ENCODE data around the gene LIPK.

LIPK gene

DNA sequence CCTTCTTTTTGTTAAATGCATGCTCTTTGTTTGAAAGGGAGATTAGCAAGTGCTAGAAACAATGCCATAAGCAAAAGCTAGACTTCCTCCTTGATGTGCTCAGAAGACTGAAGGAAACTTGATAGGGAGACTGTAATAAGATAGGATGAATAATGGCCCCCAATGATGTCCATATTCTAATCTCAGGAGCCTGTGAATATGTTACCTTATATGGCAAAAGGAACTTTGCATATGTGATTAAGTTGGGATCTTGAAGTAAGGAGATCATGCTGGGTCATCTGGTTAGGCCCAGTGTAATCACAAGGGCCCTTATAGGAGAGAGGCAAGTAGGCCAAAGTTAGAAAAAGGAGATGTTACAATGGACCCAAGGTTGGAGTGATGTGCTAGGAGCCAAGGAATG, 82.9 kb downstream of the LIPK start:
- Histone ChIP-seq H3K9ac (ENCODE audit: low read depth, low read length) (no peak overlapping the region), H3K4me3 (ENCODE audit: low read length) (no peak overlapping the region), H3K27me3 (ENCODE audit: insufficient read depth, low read length) (no peaks in the 10 kb centered on the region), H3K27ac (ENCODE audit: low read length) (no peak overlapping the region), H3K4me1 (ENCODE audit: insufficient read depth, low read length) (no peaks in the 10 kb centered on the region; the same call in 1 of the 2 replicates), H3K9me3 (ENCODE audit: insufficient read depth, low read depth, low read length) (no peaks in the 10 kb centered on the region), H3K36me3 (ENCODE audit: insufficient read depth, low read depth, low read length) (no peaks in the 10 kb centered on the region)

DNA sequence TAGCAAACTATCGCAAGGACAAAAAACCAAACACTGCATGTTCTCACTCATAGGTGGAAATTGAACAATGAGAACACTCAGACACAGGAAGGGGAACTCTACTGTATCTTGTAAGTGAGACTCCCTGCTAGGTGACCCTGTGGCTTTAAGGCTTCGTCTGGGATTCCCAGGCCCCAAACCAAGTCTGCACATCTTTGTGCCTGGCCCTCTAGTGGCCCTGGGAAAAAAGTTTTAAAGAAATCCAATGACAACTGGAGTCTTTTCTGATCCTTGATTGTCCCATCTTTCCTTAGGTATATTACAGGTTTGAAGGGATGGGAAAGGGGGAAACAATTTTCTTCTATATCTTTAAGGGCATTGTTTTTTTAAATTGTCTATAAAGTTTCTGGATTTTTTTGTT, 85.9 kb downstream of the LIPK start:
- Histone ChIP-seq H3K9me3 (ENCODE audit: insufficient read depth, low read depth, low read length) (no peaks in the 10 kb centered on the region), H3K27me3 (ENCODE audit: insufficient read depth, low read length) (no peaks in the 10 kb centered on the region), H3K4me1 (ENCODE audit: insufficient read depth, low read length) (no peaks in the 10 kb centered on the region; the same call in 1 of the 2 replicates), H3K27ac (ENCODE audit: low read length) (no peak overlapping the region), H3K9ac (ENCODE audit: low read depth, low read length) (no peak overlapping the region), H3K36me3 (ENCODE audit: insufficient read depth, low read depth, low read length) (no peaks in the 10 kb centered on the region), H3K4me3 (ENCODE audit: low read length) (no peak overlapping the region)

DNA sequence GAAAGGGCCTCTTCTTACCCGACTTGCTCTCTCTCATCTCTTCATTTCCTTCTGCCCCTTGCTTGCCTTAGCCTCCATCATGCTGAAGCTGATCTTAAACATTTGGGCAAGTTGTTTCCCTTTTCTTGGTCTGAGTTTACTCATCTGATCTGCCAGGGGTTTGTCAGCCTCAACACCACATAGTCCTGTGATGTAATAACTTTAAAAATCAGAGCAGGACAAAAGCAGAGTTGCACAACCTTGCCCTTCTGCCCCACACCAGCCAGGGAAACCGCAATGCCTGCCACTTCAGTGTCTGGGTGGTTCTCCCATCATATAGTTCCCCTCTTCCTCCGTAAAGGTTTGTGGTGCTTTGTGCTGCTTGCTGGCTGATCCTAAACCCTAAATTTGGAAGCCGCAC, 86.6 kb downstream of the LIPK start:
- H3K27me3 ChIP-seq (ENCODE audit: insufficient read depth, low read length) = no peaks in the 10 kb centered on the region

DNA sequence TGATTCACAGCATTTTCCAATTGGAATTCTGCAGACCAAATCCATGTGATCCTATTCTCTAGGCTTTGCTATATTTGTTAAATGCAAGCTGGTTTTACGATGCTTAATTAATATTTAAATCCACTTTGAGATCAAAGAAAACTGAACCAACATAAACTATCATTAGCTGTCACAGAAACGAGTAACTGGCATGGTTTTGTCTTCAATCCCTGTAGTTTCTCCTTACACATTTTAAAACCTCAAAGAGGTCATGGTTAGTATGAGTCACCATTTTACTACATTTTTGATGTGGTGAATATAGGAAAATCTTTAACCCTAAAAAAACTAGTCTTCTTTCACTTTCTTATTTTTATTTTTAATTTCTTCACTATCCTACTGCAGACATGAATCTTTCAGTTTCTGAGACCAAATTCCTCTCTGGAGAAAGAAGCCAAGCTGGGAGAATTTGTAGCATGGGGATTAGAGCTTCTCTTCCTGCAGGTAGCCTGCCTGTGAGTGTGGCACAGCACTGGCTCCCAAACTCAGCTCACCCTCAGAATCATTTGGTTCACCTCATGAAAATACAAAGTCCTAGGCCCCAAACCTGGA, 87.8 kb downstream of the LIPK start:
- no peaks in the 10 kb centered on the region for H3K27me3 ChIP-seq (ENCODE audit: insufficient read depth, low read length)
- H3K9me3 ChIP-seq (ENCODE audit: insufficient read depth, low read depth, low read length) = no peaks in the 10 kb centered on the region
- H3K4me1 ChIP-seq (ENCODE audit: insufficient read depth, low read length) = no peaks in the 10 kb centered on the region; the same call in 1 of the 2 replicates
- no peak overlapping the region for H3K4me3 ChIP-seq (ENCODE audit: low read length)
- H3K9ac ChIP-seq (ENCODE audit: low read depth, low read length) = no peak overlapping the region
- no peaks in the 10 kb centered on the region for H3K36me3 ChIP-seq (ENCODE audit: insufficient read depth, low read depth, low read length)
- H3K27ac ChIP-seq (ENCODE audit: low read length) = no peak overlapping the region

More for the DNA sequence above, 86.6 kb downstream of the LIPK start:
- no peak overlapping the region for H3K27ac ChIP-seq (ENCODE audit: low read length)
- no peaks in the 10 kb centered on the region; the same call in 1 of the 2 replicates for H3K4me1 ChIP-seq (ENCODE audit: insufficient read depth, low read length)
- no peak overlapping the region for H3K4me3 ChIP-seq (ENCODE audit: low read length)
- H3K36me3 ChIP-seq (ENCODE audit: insufficient read depth, low read depth, low read length) = no peaks in the 10 kb centered on the region
- H3K9ac ChIP-seq (ENCODE audit: low read depth, low read length) = no peak overlapping the region
- H3K9me3 ChIP-seq (ENCODE audit: insufficient read depth, low read depth, low read length) = no peaks in the 10 kb centered on the region

DNA sequence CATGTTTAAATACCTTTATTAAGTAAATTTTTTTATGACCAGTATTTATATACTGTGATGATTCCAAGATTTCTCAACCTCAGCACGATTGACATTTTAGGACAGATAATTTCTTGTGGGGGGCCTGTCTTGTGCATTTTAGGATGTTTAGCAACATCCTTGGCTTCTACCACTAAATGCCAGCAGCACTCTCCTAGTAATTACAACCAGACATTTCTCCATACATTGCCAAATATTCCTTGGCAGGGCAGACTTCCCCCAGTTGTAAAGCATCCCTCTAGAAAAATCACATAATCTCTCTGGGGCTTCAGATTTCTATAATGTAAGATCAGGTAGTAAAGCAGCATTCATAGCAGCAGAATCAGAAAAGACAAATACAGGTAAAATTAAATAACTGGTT, 88.7 kb downstream of the LIPK start:
- Histone ChIP-seq H3K27ac (ENCODE audit: low read length) (no peak overlapping the region), H3K9me3 (ENCODE audit: insufficient read depth, low read depth, low read length) (no peaks in the 10 kb centered on the region), H3K4me3 (ENCODE audit: low read length) (no peak overlapping the region), H3K9ac (ENCODE audit: low read depth, low read length) (no peak overlapping the region), H3K4me1 (ENCODE audit: insufficient read depth, low read length) (no peaks in the 10 kb centered on the region; the same call in 1 of the 2 replicates), H3K36me3 (ENCODE audit: insufficient read depth, low read depth, low read length) (no peaks in the 10 kb centered on the region), H3K27me3 (ENCODE audit: insufficient read depth, low read length) (no peaks in the 10 kb centered on the region)

DNA sequence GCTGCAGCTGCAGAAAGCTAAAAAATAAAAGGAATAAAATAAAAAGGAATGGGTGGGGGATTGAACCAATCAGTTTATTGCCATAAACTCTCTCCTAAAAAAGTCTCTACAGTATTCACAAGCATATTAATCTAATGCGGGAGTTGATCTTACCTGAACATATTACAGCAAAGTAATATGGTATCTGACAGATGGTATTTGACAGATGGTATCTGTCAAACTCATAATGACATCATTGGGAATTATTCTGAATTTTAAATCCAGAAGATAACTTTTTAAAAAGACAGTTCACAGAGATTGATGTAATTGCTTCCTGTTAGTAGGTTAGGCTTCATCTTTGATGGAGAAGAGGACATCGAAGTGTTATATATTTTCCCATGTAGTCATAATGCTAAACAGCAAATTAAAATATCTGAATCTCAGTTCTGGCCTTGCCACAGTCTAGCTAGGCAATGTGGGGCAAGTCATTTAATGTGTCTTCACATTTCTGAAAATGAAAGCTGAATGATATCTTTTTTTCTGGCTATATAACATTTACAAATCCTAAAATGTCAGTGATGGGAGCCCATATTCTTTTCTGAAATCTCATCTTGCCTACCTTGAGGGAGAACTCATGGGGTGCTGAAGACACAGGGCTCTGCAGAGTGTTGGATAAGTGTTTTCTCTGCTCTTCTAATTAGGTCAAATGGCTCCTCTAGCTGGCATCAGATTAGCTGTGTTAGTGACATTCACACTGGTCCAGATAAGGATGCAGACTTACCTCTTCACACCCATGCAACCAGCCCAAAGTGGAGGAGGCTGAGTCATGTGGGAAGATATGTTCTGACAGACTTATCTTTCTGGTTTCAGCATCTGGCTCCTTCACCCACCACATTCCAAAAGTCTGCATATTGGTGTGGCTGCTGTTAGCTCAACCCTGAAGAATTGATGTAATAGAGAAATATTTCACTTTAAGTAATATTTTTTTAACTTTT, 94.4 kb downstream of the LIPK start:
- H3K4me1 ChIP-seq (ENCODE audit: insufficient read depth, low read length) = peaks cover 4% of the 10 kb centered on the region; the same call in 1 of the 2 replicates
- H3K9me3 ChIP-seq (ENCODE audit: insufficient read depth, low read depth, low read length) = no peaks in the 10 kb centered on the region
- no peak overlapping the region for H3K4me3 ChIP-seq (ENCODE audit: low read length)
- H3K27ac ChIP-seq (ENCODE audit: low read length) = no peak overlapping the region
- no peak overlapping the region for H3K9ac ChIP-seq (ENCODE audit: low read depth, low read length)
- no peaks in the 10 kb centered on the region for H3K36me3 ChIP-seq (ENCODE audit: insufficient read depth, low read depth, low read length)
- H3K27me3 ChIP-seq (ENCODE audit: insufficient read depth, low read length) = no peaks in the 10 kb centered on the region
